Testis (tissue), 2 donors: ENCODE measurements around the gene ANTXR2.

Experiments
- POLR2A ChIP-seq: fragments of 450-650 bp; IDR thresholded peaks from one replicate; pipeline ENCODE4 v1.6.1; 2017; ENCODE audit warnings: antibody characterized with exemption, mild to moderate bottlenecking, moderate library complexity
- TF ChIP-seq, protein P1 (sequence below), 3 experiments: fragments of 450-650 bp in 2 of 3; fragments of 200-600 bp in 1 of 3; sonication (generic) in 1 of 3; IDR thresholded peaks; one replicate each; pipeline ENCODE4 v1.5.1; 2016 to 2019; ENCODE audit warnings: antibody characterized with exemption in 3 of 3, mild to moderate bottlenecking in 2 of 3, moderate library complexity in 1 of 3

DNA sequence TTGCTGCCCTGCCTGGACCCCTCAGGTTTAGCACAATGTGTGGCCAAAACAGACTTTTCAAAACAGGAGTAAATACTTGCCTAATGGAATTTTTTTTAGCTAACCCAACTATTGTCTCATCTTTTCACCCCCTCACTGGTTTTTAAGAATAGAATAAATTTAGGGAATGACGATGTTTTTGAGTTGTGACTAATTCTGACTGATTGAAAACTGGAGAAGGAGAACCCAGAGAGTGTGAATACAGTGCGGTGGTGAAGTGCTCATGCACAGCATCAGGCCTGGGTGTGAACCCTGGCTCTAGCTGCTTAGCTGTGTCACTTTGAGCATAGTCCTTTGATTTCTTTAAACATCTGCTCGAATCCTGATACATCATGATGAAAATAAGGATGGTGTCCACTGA is 10.5 kb downstream of the ANTXR2 start:
- TF ChIP-seq, protein P1, sequence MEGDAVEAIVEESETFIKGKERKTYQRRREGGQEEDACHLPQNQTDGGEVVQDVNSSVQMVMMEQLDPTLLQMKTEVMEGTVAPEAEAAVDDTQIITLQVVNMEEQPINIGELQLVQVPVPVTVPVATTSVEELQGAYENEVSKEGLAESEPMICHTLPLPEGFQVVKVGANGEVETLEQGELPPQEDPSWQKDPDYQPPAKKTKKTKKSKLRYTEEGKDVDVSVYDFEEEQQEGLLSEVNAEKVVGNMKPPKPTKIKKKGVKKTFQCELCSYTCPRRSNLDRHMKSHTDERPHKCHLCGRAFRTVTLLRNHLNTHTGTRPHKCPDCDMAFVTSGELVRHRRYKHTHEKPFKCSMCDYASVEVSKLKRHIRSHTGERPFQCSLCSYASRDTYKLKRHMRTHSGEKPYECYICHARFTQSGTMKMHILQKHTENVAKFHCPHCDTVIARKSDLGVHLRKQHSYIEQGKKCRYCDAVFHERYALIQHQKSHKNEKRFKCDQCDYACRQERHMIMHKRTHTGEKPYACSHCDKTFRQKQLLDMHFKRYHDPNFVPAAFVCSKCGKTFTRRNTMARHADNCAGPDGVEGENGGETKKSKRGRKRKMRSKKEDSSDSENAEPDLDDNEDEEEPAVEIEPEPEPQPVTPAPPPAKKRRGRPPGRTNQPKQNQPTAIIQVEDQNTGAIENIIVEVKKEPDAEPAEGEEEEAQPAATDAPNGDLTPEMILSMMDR (IDR thresholded peaks at IDR 0.05): no peak
- no peak for TF ChIP-seq POLR2A
